ENCODE measurements around the gene XBP1.
A peak's percentile ranks its signal among the peaks of the same experiment; 100 is the strongest.
"Not testable (repeated sequence)": the region's sequence is repeated elsewhere in the genome, so short reads cannot be mapped to it uniquely, and the experiment has no call there.

The XBP1 gene

DNA sequence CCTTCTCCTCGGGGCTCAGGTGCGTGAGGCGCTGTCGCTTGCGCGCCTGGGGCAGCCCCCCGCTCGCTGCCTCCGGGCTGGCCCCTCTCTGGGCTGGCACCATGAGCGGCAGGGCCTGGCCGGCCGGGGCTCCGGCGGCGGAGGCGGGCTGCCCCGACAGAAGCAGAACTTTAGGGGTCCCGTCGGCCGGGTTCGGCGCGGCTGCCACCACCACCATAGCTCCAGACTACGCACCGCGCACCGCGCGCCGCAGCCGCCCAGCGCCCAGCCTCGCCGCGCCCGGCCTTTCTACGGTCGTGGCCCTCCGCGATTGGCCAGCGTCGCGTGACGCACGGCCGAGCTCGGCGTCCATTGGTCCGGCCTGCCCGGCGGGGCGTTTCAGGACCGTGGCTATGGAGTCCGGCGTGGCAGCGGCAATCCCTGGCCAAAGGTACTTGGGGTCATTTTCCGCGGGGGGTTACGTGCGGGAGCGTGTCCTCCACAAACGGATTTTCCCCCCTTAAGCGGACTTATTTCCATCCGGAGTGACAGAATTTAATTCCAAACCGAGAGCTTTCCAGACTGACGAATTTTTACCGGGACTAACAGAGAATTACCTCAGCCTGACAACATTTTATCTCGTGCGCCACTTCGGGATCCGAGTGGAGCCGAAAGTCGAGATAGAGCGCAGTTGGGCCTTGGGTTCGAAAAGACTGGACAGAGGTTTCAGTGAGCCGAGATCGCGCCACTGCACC lies at the start of gene XBP1:
XBP1 (minus strand) TSS at position 262 of the 734 bp plus-strand sequence.
- peak; percentile 91 for DNase-seq

DNA sequence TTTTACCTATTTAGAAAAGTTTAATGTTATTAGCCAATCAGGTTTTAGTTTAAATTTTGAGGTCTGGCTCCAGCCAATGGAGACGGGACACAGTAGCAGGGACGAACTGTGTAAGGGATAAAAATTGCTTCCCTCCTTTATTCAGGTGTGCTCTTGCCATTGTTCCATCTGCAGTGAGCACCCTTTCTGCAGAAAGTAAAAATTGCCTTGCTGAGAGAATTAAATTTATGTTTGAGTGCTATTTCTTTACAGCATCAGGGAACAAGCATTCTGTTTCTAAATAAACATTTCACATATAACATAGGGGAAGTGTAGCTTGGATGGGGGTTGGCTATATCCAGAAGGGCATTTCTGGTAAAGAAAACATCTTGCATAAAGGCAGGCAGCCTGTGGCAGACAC lies 46.6 kb upstream of the XBP1 start:
- DNase-seq = no peak

DNA sequence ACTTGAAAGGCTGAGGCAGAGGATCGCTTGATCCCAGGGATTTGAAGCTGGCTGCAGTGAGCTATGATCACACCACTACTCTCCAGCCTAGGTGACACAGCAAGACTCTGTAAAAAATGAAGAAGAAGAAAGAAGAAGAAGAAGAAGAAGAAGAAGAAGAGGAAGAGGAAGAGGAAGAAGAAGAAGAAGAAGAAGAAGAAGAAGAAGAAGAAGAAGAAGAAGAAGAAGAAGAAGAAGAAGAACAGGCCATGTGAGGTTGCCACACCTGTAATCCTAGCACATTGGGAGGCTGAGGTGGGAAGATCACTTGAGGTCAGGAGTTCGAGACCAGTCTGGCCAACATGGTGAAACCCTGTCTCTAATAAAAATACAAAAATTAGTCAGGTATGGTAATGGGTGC lies 43.9 kb upstream of the XBP1 start:
- not testable (repeated sequence) for DNase-seq

DNA sequence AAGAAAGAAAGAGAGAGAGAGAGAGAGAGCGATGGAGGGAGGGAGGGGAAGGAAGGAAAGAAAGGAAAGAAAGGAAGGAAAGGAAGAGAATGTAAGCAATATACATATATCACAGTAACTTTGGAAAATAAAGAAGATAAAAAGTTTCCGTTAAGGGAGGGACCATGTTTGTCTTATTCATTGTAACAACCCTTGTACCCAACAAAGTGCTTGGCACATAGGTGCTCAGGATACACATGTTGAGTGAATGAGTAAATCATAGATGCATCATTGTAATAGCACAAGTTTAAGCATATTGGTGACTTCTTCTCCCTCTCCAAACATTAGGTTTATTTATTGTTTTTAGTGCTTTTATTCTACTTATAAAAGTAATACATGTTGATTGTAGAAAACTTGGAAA lies 43.3 kb upstream of the XBP1 start:
- no peak for DNase-seq

DNA sequence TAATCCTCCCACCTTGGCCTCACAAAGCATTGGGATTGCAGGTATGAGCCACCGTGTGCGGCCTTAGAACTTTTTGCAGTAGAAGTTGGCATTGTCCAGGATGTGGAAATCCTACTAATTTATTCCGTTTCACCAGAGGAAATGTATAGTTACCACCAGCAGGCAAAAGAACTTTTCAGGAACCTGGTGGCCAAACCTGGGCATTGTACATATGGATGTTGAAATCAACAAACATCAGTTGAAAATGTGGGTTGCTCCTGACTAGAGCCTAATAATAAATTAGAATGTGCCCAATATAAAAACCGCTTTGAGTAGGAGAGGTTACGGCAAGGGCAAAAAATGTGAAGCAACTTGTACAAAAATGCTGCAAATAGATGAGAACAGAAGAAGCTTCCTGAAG lies 40.7 kb upstream of the XBP1 start:
- no peak for DNase-seq

DNA sequence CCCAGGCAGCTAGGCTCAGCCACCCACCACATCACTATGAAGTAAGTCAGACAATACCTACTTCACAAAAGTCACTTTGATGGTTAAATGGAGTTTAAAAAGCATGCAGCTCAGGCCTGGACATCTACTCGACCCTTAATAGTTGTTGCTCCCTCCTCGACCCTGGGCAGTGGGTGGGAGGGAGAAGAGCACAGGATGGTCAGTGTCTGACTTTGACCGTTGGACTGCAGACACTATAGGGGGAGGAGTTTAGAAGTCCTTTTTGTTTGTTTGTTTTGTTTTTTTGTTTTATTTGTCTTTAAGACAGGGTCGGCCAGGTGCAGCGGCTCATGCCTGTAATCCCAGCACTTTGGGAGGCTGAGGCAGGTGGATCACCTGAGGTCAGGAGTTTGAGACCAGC lies 38.6 kb upstream of the XBP1 start:
- DNase-seq = no peak

DNA sequence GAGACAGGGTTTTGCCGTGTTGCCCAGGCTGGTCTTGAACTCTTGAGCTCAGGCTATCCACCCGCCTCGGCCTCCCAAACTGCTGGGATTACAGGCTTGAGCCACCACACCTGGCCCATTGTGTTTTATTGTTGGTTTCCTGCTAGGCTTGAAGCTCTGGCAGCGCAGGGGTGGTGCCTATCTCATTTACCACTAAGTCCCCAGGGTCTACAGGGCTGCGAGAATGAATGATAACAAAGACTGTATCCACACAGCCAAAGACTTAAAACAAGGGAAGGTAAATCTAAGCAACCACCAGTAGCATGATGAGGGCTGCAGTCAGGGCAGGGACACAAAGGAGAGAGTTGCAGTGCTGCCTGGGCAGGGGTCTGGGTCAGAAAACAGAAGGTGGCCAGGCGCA lies 37.3 kb upstream of the XBP1 start:
- no peak for DNase-seq

DNA sequence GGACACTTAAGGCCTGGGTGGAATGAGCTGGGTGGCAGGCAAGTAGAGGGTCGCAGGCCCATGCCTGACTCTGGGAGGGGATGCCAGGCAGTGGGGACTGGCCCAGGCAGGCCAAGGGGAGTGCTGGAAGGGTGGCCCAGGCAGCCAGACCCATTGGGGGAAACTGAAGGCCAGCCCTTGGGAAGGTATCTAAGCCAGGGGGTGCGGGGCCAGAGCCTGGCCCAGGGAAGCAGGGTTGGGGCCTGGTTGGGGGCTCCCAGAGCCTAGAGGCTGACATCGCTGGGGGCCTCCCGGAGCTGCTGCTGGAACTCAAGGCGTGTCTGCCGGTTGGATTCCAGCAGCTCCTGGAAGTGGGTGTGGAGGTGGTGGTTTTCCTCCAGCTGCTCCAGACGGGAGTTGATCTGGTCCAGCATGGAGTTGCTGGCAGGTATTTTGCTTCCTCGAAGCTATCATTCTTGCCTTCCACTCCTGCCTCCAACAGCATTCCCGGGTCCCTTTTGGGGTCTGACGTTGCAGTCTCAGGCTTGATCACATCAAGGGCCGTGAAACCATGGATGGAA lies 35.3 kb upstream of the XBP1 start:
- no peak for DNase-seq

DNA sequence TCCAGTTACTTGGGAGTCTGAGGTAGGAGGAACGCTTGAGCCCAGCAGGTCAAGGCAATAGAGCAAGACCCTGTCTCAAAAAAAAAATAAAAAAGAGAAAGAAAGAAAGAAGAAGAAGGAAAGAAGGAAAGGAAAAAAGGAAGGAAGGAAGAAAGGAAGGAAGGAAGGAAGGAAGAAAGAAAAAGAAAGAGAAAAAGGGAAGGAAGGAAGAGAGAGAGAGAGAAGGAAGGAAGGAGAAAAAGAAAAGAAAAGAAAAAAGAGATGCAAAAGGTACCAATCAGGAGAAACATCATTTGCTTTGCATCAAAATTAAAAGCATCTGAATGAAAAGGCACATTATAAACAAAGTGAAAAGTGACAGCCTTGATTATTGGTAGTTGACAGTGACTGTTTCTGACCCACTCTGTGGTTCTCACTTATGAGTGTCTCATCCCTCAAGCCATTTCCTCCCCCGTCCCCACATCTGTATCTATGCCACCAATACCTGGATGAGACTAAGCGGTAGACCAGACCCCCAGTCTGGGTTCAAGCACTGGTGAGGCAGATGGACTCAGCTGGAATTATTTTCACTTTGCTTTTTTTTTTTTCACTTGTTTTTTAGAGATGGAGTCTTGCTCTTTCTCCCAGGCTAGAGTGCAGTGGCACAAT lies 33.0 kb upstream of the XBP1 start:
- DNase-seq = no peak

DNA sequence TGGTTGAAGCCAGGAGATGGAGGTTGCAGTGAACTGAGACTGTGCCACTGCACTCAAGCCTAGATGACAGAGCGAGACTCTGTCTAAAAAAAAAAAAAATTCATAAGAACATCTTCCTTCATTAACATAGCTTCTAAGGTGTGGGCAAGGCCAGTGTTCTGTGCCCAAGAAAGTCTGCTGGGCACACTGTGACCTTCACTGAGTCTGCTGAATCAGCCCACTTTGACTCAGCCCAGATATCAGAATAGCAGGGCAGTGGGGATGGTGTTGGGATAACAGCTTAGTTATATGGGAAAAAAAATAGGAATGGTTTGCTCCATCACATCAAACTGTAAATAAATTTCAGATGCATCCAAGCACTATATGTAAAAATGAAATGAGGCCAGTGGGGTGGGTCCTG lies 32.4 kb upstream of the XBP1 start:
- DNase-seq = no peak

DNA sequence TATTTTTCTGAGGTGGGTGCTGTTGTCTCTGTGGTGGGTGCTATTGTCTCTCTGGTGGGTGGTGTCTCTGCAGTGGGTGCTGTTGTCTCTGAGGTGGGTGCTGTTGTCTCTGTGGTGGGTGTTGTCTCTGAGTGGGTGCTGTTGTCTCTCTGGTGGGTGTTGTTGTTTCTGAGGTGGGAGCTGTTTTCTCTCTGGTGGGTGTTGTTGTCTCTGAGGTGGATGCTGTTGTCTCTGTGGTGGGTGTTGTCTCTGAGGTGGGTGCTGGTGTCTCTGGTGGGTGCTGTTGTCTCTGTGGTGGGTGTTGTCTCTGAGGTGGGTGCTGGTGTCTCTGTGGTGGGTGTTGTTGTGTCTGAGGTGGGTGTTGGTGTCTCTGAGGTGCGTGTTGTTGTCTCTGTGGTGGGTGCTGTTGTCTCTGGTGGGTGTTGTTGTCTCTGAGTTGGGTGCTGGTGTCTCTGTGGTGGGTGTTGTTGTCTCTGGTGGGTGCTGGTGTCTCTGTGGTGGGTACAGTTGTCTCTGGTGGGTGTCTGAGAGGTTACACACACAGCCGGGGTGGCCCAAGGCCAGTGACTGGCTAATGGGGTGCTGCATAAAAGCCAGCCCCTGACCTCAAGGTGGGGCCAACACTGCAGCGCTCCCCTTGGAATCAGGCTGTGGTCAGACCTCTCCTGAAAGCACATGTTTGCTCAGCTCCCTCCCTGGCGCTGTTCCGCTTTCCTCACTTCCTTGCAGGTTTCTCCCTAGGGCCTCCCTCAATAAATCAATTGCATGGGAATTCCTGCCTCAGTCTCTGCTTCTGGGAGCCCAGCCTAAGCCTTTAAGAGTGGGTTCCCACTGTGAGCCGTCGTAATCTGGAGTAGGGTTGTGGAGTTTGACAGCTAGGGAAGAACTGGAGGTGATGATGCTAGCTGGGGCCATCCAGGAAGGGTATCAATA lies 31.0 kb upstream of the XBP1 start:
- DNase-seq = no peak

DNA sequence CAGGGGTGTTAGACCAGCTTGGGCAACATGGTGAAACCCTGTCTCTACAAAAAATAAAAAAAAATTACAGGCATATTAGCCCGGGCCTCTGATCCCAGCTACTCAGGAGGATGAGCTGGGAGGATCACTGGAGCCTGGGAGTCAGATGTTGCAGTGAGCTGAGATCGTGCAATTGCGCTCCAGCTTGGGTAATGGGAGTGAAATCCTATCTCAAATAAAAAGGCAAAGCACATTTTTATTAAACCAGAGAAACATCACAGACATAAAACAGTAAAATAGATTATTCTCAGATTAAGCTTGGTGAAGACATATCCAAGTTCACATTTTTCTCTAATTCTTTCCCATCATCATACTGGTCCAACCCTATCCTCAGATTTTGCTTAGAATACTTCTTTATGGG lies 30.1 kb upstream of the XBP1 start:
- no peak for DNase-seq

DNA sequence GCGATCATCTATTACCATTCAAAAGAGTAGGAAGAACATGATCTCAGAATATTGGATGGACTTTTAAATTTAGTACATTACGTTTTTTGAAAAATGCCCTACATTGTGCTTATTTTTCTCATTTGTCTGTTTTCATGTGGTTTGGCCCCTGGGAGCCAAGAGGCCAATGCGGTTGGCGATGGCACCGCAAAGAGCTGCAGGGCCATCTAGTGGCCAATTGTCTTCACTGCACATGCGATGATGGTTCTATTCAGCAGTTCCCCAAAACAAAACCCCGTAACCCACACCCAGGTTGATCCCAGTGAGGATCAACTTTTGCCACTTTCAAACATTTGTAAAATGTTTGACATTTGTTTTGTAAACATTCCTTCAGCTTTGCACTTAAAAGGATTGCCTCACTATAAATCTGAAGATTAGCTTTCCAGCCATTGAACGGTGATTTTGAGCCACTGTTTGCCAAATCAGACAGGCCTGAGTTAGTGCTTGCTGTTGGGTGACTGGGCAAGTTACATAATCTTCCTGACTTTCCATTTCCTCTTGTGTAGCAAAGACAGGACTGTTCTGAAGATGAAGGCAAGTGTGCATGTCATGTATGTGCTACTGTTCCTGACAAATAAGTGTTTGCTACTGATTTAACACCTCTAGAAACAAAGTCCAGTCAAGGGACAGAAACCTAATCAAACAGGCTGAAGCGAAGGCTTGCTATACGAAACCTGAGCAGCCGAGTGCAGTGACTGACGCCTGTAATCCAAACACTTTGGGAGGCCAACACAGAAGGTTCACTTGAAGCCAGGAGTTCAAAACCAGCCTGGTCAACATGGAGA lies 29.2 kb upstream of the XBP1 start:
- peak; percentile 78 for DNase-seq

DNA sequence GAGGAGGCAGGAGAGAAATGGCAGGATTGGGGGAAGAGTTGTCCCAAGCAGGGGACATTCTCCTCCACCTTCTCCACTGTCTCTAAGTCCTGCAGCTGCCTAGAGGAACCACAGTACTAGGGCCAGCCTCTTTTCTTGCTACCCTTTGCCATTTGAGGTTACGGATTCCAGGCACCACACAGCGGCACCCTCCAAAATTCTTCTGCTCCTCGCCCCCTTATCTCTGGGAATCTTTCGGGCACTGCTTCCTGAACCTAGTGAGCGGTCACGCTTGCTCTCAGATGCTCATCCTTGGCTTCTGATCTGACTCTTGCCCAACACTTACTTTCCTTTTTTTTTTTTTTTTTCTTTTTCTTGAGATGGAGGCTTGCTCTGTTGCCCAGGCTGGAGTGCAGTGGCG lies 26.6 kb upstream of the XBP1 start:
- no peak for DNase-seq

DNA sequence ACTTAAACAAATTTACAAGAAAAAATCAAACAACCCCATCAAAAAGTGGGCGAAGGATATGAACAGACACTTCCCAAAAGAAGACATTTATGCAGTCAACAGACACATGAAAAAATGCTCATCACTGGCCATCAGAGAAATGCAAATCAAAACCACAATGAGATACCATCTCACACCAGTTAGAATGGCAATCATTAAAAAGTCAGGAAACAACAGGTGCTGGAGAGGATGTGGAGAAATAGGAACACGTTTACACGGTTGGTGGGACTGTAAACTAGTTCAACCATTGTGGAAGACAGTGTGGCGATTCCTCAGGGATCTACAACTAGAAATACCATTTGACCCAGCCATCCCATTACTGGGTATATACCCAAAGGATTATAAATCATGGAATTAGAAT lies 26.1 kb upstream of the XBP1 start:
- DNase-seq = not testable (repeated sequence)

DNA sequence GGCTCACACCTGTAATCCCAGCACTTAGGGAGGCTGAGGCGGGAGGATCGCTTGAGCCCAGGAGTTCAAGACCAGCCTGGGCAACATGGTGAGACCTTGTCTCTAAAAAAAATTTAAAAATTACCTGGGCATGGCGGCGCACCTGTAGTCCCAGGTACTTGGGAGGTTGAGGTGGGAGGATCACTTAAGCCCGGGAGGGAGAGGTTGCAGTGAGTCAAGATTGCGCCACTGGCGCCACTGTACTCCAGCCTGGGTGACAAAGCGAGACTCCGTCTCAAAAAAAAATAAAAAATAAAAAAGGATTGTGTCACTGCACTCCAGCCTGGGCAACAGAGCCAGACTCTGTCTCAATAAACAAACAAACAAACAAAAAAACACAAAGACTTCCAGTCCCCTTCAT lies 24.1 kb upstream of the XBP1 start:
- not testable (repeated sequence) for DNase-seq

DNA sequence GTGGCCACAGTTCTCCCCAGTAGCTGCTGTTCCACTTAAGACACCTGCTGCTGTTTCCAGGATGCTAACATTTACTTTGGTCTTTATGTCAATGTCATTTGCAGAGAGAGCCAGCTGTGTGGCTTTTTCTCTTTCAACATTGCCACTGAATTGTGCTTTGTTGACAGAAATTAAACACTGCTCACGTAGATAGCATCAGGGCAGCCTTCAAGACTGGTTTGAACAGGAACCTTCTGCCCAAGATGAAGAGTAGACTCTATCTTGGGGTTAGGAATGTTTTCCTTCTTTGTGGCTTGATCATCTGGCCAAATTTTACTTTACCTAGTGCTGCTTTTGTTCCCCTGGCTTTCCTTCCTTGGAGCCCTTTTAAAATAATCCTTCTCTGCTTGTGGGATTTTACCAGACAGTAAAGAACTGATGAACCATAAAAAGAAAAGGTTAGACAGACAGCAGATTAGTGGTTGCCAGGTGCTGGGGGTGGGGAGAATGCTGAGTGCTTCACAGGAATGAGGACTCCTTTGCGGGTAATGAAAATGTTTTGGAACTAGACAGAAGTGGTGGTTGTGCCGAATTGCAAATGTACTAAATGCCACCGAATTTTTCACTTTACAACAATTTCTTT lies 22.7 kb upstream of the XBP1 start:
- DNase-seq = no peak

DNA sequence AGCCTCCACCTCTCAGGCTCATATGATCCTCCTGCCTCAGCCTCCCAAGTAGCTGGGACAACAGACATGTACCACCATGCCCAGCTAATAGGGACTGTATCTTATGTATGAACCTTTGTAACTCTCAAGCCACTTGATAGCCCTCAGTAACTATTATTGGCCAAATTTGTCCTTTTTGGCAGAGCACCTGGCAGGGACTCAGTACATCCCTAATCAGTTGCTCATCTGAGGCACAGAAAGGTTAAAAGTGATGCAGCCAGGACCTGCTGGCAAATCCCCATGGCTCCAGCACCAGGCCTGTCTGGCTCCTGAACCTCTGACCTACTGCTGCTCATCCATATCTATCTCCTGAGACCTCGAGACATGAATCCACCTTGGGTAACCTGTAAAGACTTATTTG lies 21.1 kb upstream of the XBP1 start:
- no peak for DNase-seq

DNA sequence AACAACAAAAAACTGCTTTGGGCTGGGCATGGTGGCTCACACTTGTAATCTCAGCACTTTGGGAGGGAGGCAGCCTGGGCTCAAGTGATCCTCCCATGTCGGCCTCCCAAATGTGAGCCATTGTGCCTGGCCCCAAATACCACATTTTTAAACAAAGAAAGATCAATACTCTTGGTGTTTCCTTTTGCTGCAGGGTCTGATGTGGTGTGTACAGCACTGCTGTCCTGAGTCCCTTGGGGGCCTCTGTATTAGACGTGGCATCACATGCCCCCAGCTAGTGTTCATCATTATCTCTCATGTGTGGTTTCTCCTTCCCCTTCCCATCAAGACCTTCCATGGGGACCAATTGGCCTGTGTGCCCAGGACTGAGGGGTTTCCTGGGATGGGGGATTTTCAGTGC lies 20.5 kb upstream of the XBP1 start:
- DNase-seq = no peak

DNA sequence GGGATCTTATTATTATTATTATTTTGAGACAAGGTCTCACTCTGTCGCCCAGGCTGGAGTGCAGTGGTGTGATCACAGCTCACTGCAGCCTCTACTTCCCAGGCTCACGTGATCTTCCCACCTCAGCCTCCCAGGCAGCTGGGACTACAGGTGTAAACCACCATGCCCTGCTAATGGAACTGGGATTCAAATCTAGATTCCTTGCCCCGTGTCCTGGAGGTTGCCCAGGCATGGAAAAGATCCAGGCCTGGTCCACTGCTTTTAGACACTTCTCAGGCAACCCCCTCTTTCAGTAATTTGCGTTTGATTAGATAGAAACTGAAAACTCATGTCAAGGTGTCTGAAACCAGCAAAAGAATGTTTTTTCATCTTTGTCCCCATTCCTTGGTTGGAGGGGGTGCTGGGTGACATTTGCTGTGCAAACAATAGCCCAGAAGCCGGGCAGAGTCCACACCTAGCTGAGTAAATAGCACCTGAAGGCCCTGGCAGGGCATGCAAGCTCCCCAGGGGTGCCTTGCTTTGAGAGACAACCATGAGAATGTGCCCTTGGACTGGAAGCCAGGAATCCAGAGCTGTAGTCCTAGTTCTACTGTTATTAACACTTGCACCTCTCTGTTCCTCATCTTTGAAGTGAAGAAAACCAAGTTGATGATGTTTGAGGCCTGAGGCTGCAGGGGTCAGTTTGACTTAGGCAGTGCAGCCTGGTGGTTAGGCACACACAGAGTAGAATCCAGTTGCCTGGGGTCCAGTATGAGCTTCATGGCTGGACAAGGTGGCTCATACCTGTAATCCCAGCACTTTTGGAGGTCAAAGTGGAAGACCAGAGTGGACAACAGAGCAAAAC lies 19.1 kb upstream of the XBP1 start:
- DNase-seq = no peak
